Fibroblast of peridontal ligament (primary cell): ENCODE measurements around the gene PSMG4.
A peak's percentile ranks its signal among the peaks of the same experiment; 100 is the strongest.

Source experiments
- DNase-seq: peaks from one replicate; pipeline ENCODE4 v3.0.0-alpha.2; 2010; ENCODE audit errors: extremely low read depth

PSMG4 gene

GRCh38 chr6:3251462-3252314 lies 7.1 kb upstream of the PSMG4 start:
- DNase-seq: peak; percentile 80

- no peak for DNase-seq
Observed at GRCh38 chr6:3252369-3252768, 6.4 kb upstream of the PSMG4 start.

GRCh38 chr6:3252861-3253596 lies 5.7 kb upstream of the PSMG4 start:
- no peak for DNase-seq

GRCh38 chr6:3253597-3253961 lies 5.2 kb upstream of the PSMG4 start:
- DNase-seq: no peak

GRCh38 chr6:3258201-3258600 lies 546 bp upstream of the PSMG4 start:
- no peak for DNase-seq

- DNase-seq: peak; percentile 30
Observed at GRCh38 chr6:3259491-3259958, 778 bp downstream of the PSMG4 start.

- DNase-seq: no peak
Observed at GRCh38 chr6:3260296-3260695, 1.5 kb downstream of the PSMG4 start.

- no peak for DNase-seq
Observed at GRCh38 chr6:3260772-3261517, 2.2 kb downstream of the PSMG4 start.

- no peak for DNase-seq
Observed at GRCh38 chr6:3261518-3261820, 2.7 kb downstream of the PSMG4 start.

- DNase-seq: no peak
Observed at GRCh38 chr6:3261921-3262320, 3.2 kb downstream of the PSMG4 start.

- DNase-seq: no peak
Observed at GRCh38 chr6:3263096-3263495, 4.3 kb downstream of the PSMG4 start.

GRCh38 chr6:3264356-3264755 lies 5.6 kb downstream of the PSMG4 start:
- DNase-seq: no peak

- DNase-seq: no peak
Observed at GRCh38 chr6:3265671-3266070, 6.9 kb downstream of the PSMG4 start.

- no peak for DNase-seq
Observed at GRCh38 chr6:3266170-3266569, 7.4 kb downstream of the PSMG4 start.

GRCh38 chr6:3267162-3267561 lies 8.4 kb downstream of the PSMG4 start:
- DNase-seq: no peak

- no peak for DNase-seq
Observed at GRCh38 chr6:3268680-3269079, 9.9 kb downstream of the PSMG4 start.

- DNase-seq: no peak
Observed at GRCh38 chr6:3269281-3269975, 10.7 kb downstream of the PSMG4 start.

GRCh38 chr6:3270258-3270657 lies 11.5 kb downstream of the PSMG4 start:
- no peak for DNase-seq

GRCh38 chr6:3271756-3272155 lies 13.0 kb downstream of the PSMG4 start:
- no peak for DNase-seq

- DNase-seq: no peak
Observed at GRCh38 chr6:3272911-3273547, 14.3 kb downstream of the PSMG4 start.

- no peak for DNase-seq
Observed at GRCh38 chr6:3273707-3274521, 15.2 kb downstream of the PSMG4 start.
